Measurements from ENCODE around the gene TMEM80. TPM values are rescaled to one million over a fixed set of nuclear protein-coding genes. Genes with fewer than 3 reads are reported as not detected.
"Not testable (repeated sequence)": the region's sequence is repeated elsewhere in the genome, so short reads cannot be mapped to it uniquely, and the experiment has no call there.

TMEM80 gene
- polyA plus RNA-seq, result 10 to 100 TPM; 18.6 to 27.0 (median 19.8) TPM

- WGBS, 3 donors, result 0% methylated on average over 76 to 101 of the region's 101 CpGs
- H3K27ac ChIP-seq (ENCODE audit: low read depth, low read length), result peak within 1 kb of the TSS; percentile 87
Measured at GRCh38 chr11:695538-696248, at the start of gene TMEM80. TMEM80 (plus strand) TSS chr11:695816; CDS start chr11:695828, 12 bp downstream.

GRCh38 chr11:646214-646613 is 49.4 kb upstream of the TMEM80 start:
- 78 to 90% (median 89%) methylated on average over 14 of the region's 14 CpGs for WGBS, 3 donors
- H3K27ac ChIP-seq (ENCODE audit: low read depth, low read length), result no peak overlapping the region

DNA sequence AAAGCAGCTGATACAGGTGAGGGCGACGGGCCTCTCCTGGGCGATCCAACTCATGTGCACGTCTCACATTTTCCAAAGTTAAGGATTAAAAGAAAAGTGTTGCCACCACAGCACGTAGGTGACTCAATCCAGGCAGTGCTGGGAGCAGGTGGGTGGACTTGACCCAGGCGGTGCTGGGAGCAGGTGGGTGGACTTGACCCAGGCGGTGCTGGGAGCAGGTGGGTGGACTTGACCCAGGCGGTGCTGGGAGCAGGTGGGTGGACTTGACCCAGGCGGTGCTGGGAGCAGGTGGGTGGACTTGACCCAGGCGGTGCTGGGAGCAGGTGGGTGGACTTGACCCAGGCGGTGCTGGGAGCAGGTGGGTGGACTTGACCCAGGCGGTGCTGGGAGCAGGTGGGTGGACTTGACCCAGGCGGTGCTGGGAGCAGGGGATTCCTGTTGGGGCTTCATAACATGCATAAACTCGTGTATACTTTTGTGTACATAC is 47.9 kb upstream of the TMEM80 start:
- WGBS, 3 donors, result 87 to 95% (median 89%) methylated on average over 9 to 10 of the region's 14 CpGs
- H3K27ac ChIP-seq (ENCODE audit: low read depth, low read length), result not testable (repeated sequence)

GRCh38 chr11:650482-650881 is 45.1 kb upstream of the TMEM80 start:
- WGBS, 3 donors, result 95% methylated on average over 10 of the region's 10 CpGs
- H3K27ac ChIP-seq (ENCODE audit: low read depth, low read length), result no peak overlapping the region

GRCh38 chr11:653136-653535 is 42.5 kb upstream of the TMEM80 start:
- 76 to 91% (median 77%) methylated on average over 14 of the region's 14 CpGs for WGBS, 3 donors
- not testable (repeated sequence) for H3K27ac ChIP-seq (ENCODE audit: low read depth, low read length)

GRCh38 chr11:653837-654236 is 41.8 kb upstream of the TMEM80 start:
- WGBS, 3 donors, result 85 to 93% (median 89%) methylated on average over 12 to 15 of the region's 15 CpGs
- no peak overlapping the region for H3K27ac ChIP-seq (ENCODE audit: low read depth, low read length)

- WGBS, 3 donors, result 93 to 95% (median 95%) methylated on average over 12 of the region's 12 CpGs
- not testable (repeated sequence) for H3K27ac ChIP-seq (ENCODE audit: low read depth, low read length)
Measured at GRCh38 chr11:654444-654843, 41.2 kb upstream of the TMEM80 start.

DNA sequence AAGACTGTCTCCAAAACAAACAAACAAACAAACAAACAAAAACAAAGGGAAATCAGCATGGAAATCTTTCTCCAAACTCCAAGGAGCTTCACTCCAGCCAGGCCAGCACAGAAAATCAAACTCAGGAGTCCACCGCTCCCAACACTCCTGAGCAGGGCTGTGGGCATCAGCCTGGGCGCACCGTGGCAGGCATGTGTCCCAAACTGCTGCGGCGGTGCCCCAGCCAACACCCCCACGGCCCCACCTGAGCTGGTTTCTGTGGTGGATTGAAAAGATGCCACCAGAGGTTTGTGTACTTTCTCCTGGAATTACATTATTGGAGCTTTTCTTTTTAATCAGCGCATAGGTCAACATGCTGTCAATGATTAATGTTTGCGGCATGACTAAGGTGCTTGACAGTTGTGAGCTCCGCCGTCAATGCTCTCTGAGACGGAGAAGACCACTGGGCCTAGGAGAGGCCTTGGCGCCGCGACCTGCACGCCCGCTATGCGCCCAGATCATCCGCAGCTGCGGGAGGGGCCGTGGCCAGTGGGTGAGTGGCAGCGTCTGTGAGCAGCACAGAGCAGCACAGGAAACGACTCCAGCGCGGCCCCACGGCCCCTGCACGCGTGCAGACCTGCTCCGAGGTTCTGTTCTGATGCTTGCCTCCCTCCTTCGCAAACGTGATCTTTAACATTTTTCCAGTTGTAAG is 40.4 kb upstream of the TMEM80 start:
- H3K27ac ChIP-seq (ENCODE audit: low read depth, low read length), result no peak overlapping the region
- WGBS, 3 donors, result 44 to 92% (median 88%) methylated on average over 30 of the region's 30 CpGs

DNA sequence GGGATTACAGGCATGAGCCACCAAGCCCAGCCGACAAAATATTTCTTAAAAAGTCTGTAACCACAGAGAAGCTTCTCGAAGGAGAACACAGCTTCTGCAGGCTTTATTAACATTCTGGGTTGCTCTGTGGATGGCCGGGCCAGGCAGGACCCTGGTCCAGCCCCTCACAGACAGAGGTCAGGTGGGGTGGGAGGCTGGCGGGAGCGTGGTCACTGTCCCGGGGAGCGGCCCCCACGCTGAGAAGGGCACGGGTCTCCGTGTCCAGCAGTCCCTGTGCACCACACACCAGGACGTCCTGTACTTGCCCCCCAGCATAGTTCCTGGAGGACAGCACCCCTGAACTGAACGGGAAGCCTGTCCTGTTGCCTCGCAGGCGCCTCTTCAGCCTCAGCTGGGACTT is 39.2 kb upstream of the TMEM80 start:
- WGBS, 3 donors, result 90 to 95% (median 93%) methylated on average over 14 of the region's 14 CpGs
- H3K27ac ChIP-seq (ENCODE audit: low read depth, low read length), result no peak overlapping the region

- no peak overlapping the region for H3K27ac ChIP-seq (ENCODE audit: low read depth, low read length)
- 89 to 91% (median 90%) methylated on average over 7 of the region's 7 CpGs for WGBS, 3 donors
Measured at GRCh38 chr11:656866-657265, 38.8 kb upstream of the TMEM80 start.

DNA sequence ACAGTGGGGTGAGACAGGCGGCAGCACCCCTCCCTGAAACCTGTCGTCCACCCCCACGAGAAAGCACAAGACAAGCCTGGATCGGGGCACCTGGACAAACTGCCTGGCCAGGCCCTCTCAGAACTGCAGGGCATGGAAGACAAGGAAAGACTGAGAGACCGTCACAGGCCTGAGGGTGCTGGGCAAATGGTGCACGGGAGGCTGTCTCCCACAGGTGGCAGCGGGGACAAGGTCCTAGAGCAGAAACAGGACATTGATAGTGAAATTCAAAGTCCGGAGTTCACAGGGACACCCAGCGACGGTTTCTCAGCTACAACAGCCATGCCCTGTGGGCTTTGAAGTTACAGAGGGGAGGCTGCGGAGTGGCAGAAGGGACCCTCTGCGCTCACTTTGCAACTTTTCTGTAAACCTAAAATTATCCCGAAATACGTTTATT is 37.9 kb upstream of the TMEM80 start:
- 66 to 91% (median 89%) methylated on average over 14 of the region's 14 CpGs for WGBS, 3 donors
- no peak overlapping the region for H3K27ac ChIP-seq (ENCODE audit: low read depth, low read length)

GRCh38 chr11:659532-660085 is 36.0 kb upstream of the TMEM80 start:
- no peak overlapping the region for H3K27ac ChIP-seq (ENCODE audit: low read depth, low read length)
- WGBS, 3 donors, result 90 to 94% (median 91%) methylated on average over 16 of the region's 16 CpGs

DNA sequence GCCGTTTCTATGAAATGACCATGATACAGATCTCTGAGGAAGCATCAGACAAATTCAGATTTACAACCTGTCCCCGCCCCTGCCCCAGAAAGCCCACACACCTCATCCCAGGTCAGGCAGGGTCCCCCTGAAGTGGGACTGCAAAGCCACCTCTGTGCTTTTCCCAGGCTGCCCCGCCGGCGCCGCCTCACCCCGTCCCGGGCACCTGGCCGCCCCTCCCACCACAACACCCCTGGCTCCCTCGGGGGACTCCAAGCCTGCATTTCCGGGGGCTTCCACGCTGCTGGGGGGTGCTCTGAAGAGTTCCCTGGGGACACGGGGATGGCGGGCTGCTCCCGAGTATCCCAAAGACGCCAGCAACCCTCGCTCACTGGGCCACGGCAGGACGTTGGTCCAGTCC is 35.3 kb upstream of the TMEM80 start:
- no peak overlapping the region for H3K27ac ChIP-seq (ENCODE audit: low read depth, low read length)
- 87 to 91% (median 91%) methylated on average over 18 to 19 of the region's 19 CpGs for WGBS, 3 donors

- WGBS, 3 donors, result 88 to 93% (median 90%) methylated on average over 19 of the region's 19 CpGs
Measured at GRCh38 chr11:660681-661444, 34.8 kb upstream of the TMEM80 start.

GRCh38 chr11:662689-663274 is 32.8 kb upstream of the TMEM80 start:
- WGBS, 3 donors, result 54 to 59% (median 55%) methylated on average over 15 of the region's 15 CpGs

More at GRCh38 chr11:660681-661444, 34.8 kb upstream of the TMEM80 start:
- no peak overlapping the region for H3K27ac ChIP-seq (ENCODE audit: low read depth, low read length)

DNA sequence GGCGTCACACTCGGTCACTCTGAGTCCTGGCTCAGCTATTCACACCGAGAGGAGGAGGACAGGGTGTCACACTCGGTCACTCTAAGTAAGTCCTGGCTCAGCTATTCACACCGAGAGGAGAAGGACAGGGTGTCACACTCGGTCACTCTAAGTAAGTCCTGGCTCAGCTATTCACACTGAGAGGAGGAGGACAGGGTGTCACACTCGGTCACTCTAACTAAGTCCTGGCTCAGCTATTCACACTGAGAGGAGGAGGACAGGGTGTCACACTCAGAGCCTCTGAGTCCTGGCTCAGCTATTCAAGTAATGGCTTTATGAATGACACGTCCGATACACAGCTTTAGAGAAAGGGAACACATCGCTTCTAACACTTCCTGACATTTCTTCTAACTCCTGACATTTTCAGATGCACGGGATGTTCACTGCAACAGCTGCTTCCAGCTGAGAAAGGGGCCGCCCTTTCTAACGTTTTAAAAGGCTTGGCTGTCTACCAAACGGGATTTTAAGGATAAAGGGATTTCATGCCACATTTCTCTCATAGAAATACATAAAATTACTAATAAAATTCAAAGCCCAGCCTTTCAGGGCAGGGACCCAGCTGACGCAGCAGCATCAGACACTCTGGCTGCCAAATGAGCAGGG is 30.4 kb upstream of the TMEM80 start:
- H3K27ac ChIP-seq (ENCODE audit: low read depth, low read length), result no peak overlapping the region
- WGBS, 3 donors, result 77 to 85% (median 79%) methylated on average over 13 to 15 of the region's 15 CpGs

More at GRCh38 chr11:662689-663274, 32.8 kb upstream of the TMEM80 start:
- H3K27ac ChIP-seq (ENCODE audit: low read depth, low read length), result no peak overlapping the region

GRCh38 chr11:665704-666281 is 29.8 kb upstream of the TMEM80 start:
- H3K27ac ChIP-seq (ENCODE audit: low read depth, low read length), result no peak overlapping the region

More at GRCh38 chr11:665704-666281, 29.8 kb upstream of the TMEM80 start:
- WGBS, 3 donors, result 62 to 80% (median 62%) methylated on average over 11 of the region's 11 CpGs
